ENCODE data around the gene ACBD4. TPM values are rescaled to one million over a fixed set of nuclear protein-coding genes. Genes with fewer than 3 reads are reported as not detected.

Gene ACBD4
- total and polyA plus RNA-seq, 7 experiments from 2014 or later = 12.3 to 59.5 (median 19.8) TPM

DNA sequence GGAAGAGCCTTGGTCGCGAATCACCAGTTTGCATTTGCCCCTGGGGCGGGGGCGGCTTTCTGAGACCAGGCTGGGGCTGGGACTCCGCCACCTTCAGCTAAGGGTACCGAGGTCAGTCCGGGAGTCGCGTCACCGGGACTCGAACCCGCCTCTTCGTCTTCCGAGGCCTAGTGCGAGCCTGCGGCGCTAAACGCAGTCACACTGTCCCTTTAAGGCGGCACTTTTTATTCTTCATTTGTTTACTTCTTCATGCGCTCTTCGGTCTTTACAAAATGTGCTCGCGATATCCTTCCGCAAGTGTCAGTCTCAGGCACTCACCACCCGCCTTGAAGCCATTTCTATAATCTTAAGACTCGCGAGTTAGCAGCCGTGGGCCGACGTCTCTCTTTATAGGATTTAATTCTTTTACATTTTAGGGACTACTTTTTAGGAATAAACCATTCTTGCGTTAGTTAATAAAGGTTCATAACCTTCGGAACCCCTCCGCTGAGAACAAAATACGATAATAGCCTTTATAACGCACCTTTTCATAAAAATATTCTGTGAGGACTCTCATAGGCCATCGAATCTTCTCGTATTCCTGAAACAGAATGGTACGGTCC lies 12.2 kb downstream of the ACBD4 start:
- peak overlapping the region; percentile 89 to 100 (median 99) for H3K4me3 Mint-ChIP-seq

DNA sequence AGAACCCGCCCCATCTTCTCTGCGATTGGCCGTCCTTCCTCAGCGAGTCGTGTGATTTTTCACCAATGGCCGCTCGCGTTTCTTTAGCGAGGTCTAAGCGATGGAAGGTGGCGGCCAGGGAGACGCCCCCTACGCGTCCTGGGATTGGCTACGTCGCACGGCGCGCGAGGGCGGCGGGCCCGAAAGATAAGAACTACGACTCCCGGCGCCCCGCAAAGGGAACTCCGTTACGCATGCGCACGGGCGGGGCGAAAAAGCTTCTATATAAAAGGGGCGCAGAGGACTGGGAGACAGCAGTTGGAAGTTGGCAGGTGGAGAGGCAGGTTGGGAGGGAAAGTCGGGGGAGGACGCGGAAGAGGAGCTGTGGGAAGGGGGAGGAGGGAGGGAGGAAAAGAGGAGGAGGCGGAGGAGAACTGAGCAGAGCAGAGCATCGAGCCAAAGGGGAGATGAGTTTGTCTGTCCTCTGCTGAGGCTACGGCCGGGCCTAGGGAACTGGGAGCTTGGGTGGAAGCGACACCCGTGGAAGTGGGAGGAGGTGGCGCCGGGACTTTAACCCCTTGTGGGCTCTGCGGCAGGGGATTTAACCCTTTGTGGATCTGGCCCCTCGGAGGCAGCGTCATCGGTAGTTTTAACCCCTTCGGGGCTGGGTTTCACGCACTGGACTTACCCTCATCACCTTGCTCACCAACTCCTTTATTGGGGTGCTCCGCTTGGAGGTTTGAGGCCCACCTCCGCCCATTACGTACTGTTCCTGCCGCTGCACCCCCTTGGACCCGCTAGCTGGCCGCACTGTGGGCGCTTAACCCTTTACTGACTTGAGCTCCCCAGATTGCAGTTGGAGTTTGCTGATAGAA lies 12.9 kb downstream of the ACBD4 start, which contains the start of gene HEXIM1:
HEXIM1 (plus strand) TSS at position 293 of the 854 bp plus-strand sequence. CDS start 716 bp downstream, outside the sequence.
- H3K4me3 ChIP-seq (ENCODE audit: low read length) = peak within 1 kb of the TSS; percentile 93
- intact Hi-C loops (cut with micrococcal nuclease) = loop anchor here (1.0 to 10.0 kb wide), 16 partner anchors 13 to 1044 kb away; partner anchors contain the start of genes HEXIM2 (in 2 of the 2), MAP3K14 (in 2 of the 2), NMT1 (in 2 of the 2) and ACBD4 (in 1 of the 2)
- CTCF ChIA-PET = interaction anchor here (0.6 to 6.3 kb wide), 18 partner anchors 9 to 820 kb away, joined by 3 to 114 read pairs (median 4); partner anchors contain the start of genes ACBD4, HEXIM2 and PLCD3
- H3K4me1 Mint-ChIP-seq = peaks cover 18 to 68% (median 54%) of the 10 kb centered on the region in 7 donors
- peak within 1 kb of the TSS; percentile 89 to 100 (median 99) for H3K4me3 Mint-ChIP-seq
- H3K36me3 Mint-ChIP-seq = peaks cover 0 to 15% (median 0%) of the 10 kb centered on the region in 5 donors
- peak within 1 kb of the TSS; percentile 99 to 100 (median 100) for H3K27ac Mint-ChIP-seq
- POLR2A ChIA-PET = interaction anchor here (0.6 to 10.7 kb wide), 23 partner anchors 12 to 1971 kb away, joined by 3 to 516 read pairs (median 6); partner anchors contain the start of genes ACBD4, DCAKD, FMNL1 and HEXIM2
- H3K27me3 ChIP-seq (ENCODE audit: control insufficient read depth in 2 of 2, insufficient read depth in 2 of 2, low read length in 2 of 2) = no peaks in the 10 kb centered on the region
- peaks cover 0 to 6% (median 0%) of the 10 kb centered on the region in 3 experiments for H3K36me3 ChIP-seq (ENCODE audit: control insufficient read depth in 2 of 3, insufficient read depth in 3 of 3, low read length in 3 of 3)
- H3K27ac ChIP-seq (ENCODE audit: low read depth, low read length) = peak within 1 kb of the TSS; percentile 91
- H3K9me3 ChIP-seq (ENCODE audit: control insufficient read depth in 2 of 3, low read length in 3 of 3) = no peaks in the 10 kb centered on the region
- ATAC-seq (peak; percentile 87), DNase-seq (peak; percentile 98 to 100 (median 100))
- H3K9me3 Mint-ChIP-seq = peaks cover 0 to 13% (median 0%) of the 10 kb centered on the region in 11 donors
- peaks cover 21 to 35% of the 10 kb centered on the region in 2 donors for H3K4me1 ChIP-seq (ENCODE audit: control insufficient read depth in 2 of 2, insufficient read depth in 2 of 2, low read length in 2 of 2)
- peaks cover 0 to 7% (median 0%) of the 10 kb centered on the region in 5 donors for H3K27me3 Mint-ChIP-seq

More for the DNA sequence above, 12.2 kb downstream of the ACBD4 start:
- Histone ChIP-seq H3K36me3 (ENCODE audit: control insufficient read depth in 2 of 3, insufficient read depth in 3 of 3, low read length in 3 of 3) (peaks cover 0 to 6% (median 0%) of the 10 kb centered on the region in 3 experiments), H3K9me3 (ENCODE audit: control insufficient read depth in 2 of 3, low read length in 3 of 3) (no peaks in the 10 kb centered on the region), H3K4me3 (ENCODE audit: low read length) (peak overlapping the region; percentile 80), H3K4me1 (ENCODE audit: control insufficient read depth in 2 of 2, insufficient read depth in 2 of 2, low read length in 2 of 2) (peaks cover 21 to 35% of the 10 kb centered on the region in 2 donors), H3K27ac (ENCODE audit: low read depth, low read length) (peak overlapping the region; percentile 91), H3K27me3 (ENCODE audit: control insufficient read depth in 2 of 2, insufficient read depth in 2 of 2, low read length in 2 of 2) (no peaks in the 10 kb centered on the region)
- peaks cover 0 to 13% (median 0%) of the 10 kb centered on the region in 11 donors for H3K9me3 Mint-ChIP-seq
- peaks cover 0 to 7% (median 0%) of the 10 kb centered on the region in 5 donors for H3K27me3 Mint-ChIP-seq
- peaks cover 18 to 73% (median 62%) of the 10 kb centered on the region in 7 donors for H3K4me1 Mint-ChIP-seq
- H3K27ac Mint-ChIP-seq = peak overlapping the region; percentile 99 to 100 (median 100)
- DNase-seq (peak; percentile 71 to 90 (median 84)), ATAC-seq (peak; percentile 51)
- intact Hi-C loops (cut with micrococcal nuclease) = loop anchor here (1.0 to 10.0 kb wide), 15 partner anchors 12 to 1045 kb away; partner anchors contain the start of genes ACBD4 (in 2 of the 2), HEXIM2 (in 2 of the 2), MAP3K14 (in 2 of the 2) and NMT1 (in 2 of the 2)
- CTCF ChIA-PET = interaction anchor here (0.6 to 6.3 kb wide), 12 partner anchors 8 to 819 kb away, joined by 3 to 114 read pairs (median 6); partner anchors contain the start of genes ACBD4 and HEXIM2
- peaks cover 0 to 15% (median 0%) of the 10 kb centered on the region in 5 donors for H3K36me3 Mint-ChIP-seq
- POLR2A ChIA-PET = interaction anchor here (0.7 to 10.7 kb wide), 16 partner anchors 13 to 921 kb away, joined by 3 to 516 read pairs (median 10); partner anchors contain the start of genes ACBD4, DCAKD, FMNL1 and HEXIM2

DNA sequence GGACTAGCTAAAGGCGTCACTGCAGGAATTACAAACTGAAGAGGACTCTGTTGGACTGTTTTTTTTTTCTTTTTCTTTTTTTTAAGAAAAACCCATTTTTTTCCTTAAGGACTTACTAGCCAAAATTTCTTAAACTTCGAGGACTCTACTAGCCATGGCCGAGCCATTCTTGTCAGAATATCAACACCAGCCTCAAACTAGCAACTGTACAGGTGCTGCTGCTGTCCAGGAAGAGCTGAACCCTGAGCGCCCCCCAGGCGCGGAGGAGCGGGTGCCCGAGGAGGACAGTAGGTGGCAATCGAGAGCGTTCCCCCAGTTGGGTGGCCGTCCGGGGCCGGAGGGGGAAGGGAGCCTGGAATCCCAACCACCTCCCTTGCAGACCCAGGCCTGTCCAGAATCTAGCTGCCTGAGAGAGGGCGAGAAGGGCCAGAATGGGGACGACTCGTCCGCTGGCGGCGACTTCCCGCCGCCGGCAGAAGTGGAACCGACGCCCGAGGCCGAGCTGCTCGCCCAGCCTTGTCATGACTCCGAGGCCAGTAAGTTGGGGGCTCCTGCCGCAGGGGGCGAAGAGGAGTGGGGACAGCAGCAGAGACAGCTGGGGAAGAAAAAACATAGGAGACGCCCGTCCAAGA lies 13.7 kb downstream of the ACBD4 start:
- H3K4me3 Mint-ChIP-seq = peak overlapping the region; percentile 89 to 100 (median 99)
- Histone ChIP-seq H3K27me3 (ENCODE audit: control insufficient read depth in 2 of 2, insufficient read depth in 2 of 2, low read length in 2 of 2) (no peaks in the 10 kb centered on the region), H3K9me3 (ENCODE audit: control insufficient read depth in 2 of 3, low read length in 3 of 3) (no peaks in the 10 kb centered on the region), H3K4me1 (ENCODE audit: control insufficient read depth in 2 of 2, insufficient read depth in 2 of 2, low read length in 2 of 2) (peaks cover 21 to 31% of the 10 kb centered on the region in 2 donors), H3K27ac (ENCODE audit: low read depth, low read length) (peak overlapping the region; percentile 84), H3K36me3 (ENCODE audit: control insufficient read depth in 2 of 3, insufficient read depth in 3 of 3, low read length in 3 of 3) (peaks cover 0 to 6% (median 0%) of the 10 kb centered on the region in 3 experiments), H3K4me3 (ENCODE audit: low read length) (peak overlapping the region; percentile 93)
- intact Hi-C loops (cut with micrococcal nuclease) = loop anchor here (1.0 to 10.0 kb wide), 7 partner anchors 23 to 1043 kb away; partner anchors contain the start of genes KANSL1 (in 1 of the 2), MAP3K14 (in 1 of the 2) and TMUB2 (in 1 of the 2)
- peaks cover 0 to 15% (median 0%) of the 10 kb centered on the region in 5 donors for H3K36me3 Mint-ChIP-seq
- peak; percentile 22 for ATAC-seq
- ChIA-PET CTCF (interaction anchor here (0.6 to 6.3 kb wide), 20 partner anchors 8 to 637 kb away, joined by 3 to 114 read pairs (median 6); partner anchors contain the start of genes ACBD4, HEXIM2 and PLCD3), POLR2A (interaction anchor here (0.8 to 10.7 kb wide), 17 partner anchors 11 to 248 kb away, joined by 3 to 516 read pairs (median 12); partner anchors contain the start of genes ACBD4, DCAKD, FMNL1 and HEXIM2)
- H3K4me1 Mint-ChIP-seq = peaks cover 18 to 63% (median 51%) of the 10 kb centered on the region in 7 donors
- H3K27me3 Mint-ChIP-seq = peaks cover 0 to 7% (median 0%) of the 10 kb centered on the region in 5 donors
- peak overlapping the region; percentile 99 to 100 (median 100) for H3K27ac Mint-ChIP-seq
- peaks cover 0 to 13% (median 0%) of the 10 kb centered on the region in 11 donors for H3K9me3 Mint-ChIP-seq
- DNase-seq = peak; percentile 61 to 80 (median 65)

DNA sequence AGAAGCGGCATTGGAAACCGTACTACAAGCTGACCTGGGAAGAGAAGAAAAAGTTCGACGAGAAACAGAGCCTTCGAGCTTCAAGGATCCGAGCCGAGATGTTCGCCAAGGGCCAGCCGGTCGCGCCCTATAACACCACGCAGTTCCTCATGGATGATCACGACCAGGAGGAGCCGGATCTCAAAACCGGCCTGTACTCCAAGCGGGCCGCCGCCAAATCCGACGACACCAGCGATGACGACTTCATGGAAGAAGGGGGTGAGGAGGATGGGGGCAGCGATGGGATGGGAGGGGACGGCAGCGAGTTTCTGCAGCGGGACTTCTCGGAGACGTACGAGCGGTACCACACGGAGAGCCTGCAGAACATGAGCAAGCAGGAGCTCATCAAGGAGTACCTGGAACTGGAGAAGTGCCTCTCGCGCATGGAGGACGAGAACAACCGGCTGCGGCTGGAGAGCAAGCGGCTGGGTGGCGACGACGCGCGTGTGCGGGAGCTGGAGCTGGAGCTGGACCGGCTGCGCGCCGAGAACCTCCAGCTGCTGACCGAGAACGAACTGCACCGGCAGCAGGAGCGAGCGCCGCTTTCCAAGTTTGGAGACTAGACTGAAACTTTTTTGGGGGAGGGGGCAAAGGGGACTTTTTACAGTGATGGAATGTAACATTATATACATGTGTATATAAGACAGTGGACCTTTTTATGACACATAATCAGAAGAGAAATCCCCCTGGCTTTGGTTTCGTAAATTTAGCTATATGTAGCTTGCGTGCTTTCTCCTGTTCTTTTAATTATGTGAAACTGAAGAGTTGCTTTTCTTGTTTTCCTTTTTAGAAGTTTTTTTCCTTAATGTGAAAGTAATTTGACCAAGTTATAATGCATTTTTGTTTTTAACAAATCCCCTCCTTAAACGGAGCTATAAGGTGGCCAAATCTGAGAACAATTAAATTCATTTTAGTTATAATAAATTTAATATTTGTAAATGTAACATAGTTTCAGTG lies 14.5 kb downstream of the ACBD4 start:
- Histone ChIP-seq H3K27ac (ENCODE audit: low read depth, low read length) (peak overlapping the region; percentile 84), H3K9me3 (ENCODE audit: control insufficient read depth in 2 of 3, low read length in 3 of 3) (no peaks in the 10 kb centered on the region), H3K27me3 (ENCODE audit: control insufficient read depth in 2 of 2, insufficient read depth in 2 of 2, low read length in 2 of 2) (no peaks in the 10 kb centered on the region), H3K4me1 (ENCODE audit: control insufficient read depth in 2 of 2, insufficient read depth in 2 of 2, low read length in 2 of 2) (peaks cover 21 to 27% of the 10 kb centered on the region in 2 donors), H3K36me3 (ENCODE audit: control insufficient read depth in 2 of 3, insufficient read depth in 3 of 3, low read length in 3 of 3) (peaks cover 0 to 6% (median 0%) of the 10 kb centered on the region in 3 experiments), H3K4me3 (ENCODE audit: low read length) (peak overlapping the region; percentile 93)
- ATAC-seq (no peak), DNase-seq (peak in 6 of 9 donors; percentile 32 to 78 (median 40))
- peaks cover 18 to 61% (median 51%) of the 10 kb centered on the region in 7 donors for H3K4me1 Mint-ChIP-seq
- H3K27me3 Mint-ChIP-seq = peaks cover 0 to 7% (median 0%) of the 10 kb centered on the region in 5 donors
- peaks cover 0 to 13% (median 0%) of the 10 kb centered on the region in 11 donors for H3K9me3 Mint-ChIP-seq
- H3K4me3 Mint-ChIP-seq = peak overlapping the region; percentile 89 to 100 (median 99)
- H3K27ac Mint-ChIP-seq = peak overlapping the region; percentile 92 to 100 (median 100)
- H3K36me3 Mint-ChIP-seq = peaks cover 0 to 15% (median 0%) of the 10 kb centered on the region in 5 donors
- ChIA-PET CTCF (interaction anchor here (0.9 to 6.3 kb wide), 16 partner anchors 7 to 99 kb away, joined by 3 to 114 read pairs (median 8); partner anchors contain the start of genes ACBD4, HEXIM2 and PLCD3), POLR2A (interaction anchor here (0.7 to 10.7 kb wide), 16 partner anchors 11 to 242 kb away, joined by 3 to 516 read pairs (median 10); partner anchors contain the start of genes ACBD4, FMNL1, HEXIM2 and MAP3K14)
- intact Hi-C loops (cut with micrococcal nuclease) = loop anchor here (1.0 to 10.0 kb wide), 7 partner anchors 22 to 1042 kb away; partner anchors contain the start of genes KANSL1 (in 1 of the 2), MAP3K14 (in 1 of the 2) and TMUB2 (in 1 of the 2)
